ENCODE measurements around the gene PTPRM. TPM values are rescaled to one million over a fixed set of nuclear protein-coding genes. Genes with fewer than 3 reads are reported as not detected.

PTPRM gene
- polyA plus RNA-seq, 2 of the 4 experiments (the other 2 are of a cell fraction), result 44.5 to 199 TPM

DNA sequence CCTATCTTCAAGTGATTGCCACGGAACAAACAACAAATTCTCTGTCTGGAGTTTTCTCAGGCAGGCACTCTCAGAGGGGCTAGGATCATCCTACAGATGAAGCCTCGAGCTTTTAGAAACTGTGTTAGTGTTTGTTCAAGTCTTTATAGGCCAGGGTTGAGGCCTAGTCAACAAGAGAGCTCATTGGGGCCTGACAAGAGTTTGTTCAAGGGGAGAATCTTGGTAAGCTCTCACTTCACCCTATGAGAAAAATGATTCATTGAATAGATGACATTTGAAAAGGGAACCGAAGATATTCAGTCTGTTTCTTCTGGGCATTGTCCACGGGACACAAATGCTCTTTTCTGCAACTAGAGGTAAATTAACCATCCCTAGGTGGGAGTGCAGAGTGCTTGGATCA lies 476.9 kb downstream of the PTPRM start:
- FAIRE-seq (no peak), ATAC-seq (no peak), DNase-seq (ENCODE audit: low read depth in 1 of 2, low spot score in 1 of 2) (no peak)
- peaks cover 16% of the 10 kb centered on the region for H3K4me1 ChIP-seq
- ChIA-PET POLR2A (no interaction called here), CTCF (interaction anchor here (0.7 kb wide), 1 partner anchor 572 kb away, joined by 3 read pairs; no protein-coding TSS in a partner anchor)
- H3K4me2 ChIP-seq, result no peak overlapping the region
- H3K27ac ChIP-seq, result peak overlapping the region in 1 of 2 experiments; percentile 15; a peak in 1 of 6 replicates
- no peak for TF ChIP-seq RAD21 (conservative IDR thresholded peaks at IDR 0.05 in 1 of 2, IDR thresholded peaks at IDR 0.05 in 1 of 2)
- no peak for TF ChIP-seq NR3C1 (IDR thresholded peaks at IDR 0.05)
- TF ChIP-seq HEYL (CRISPR knock-in tag; IDR thresholded peaks at IDR 0.05), result no peak
- TF ChIP-seq, protein P1, sequence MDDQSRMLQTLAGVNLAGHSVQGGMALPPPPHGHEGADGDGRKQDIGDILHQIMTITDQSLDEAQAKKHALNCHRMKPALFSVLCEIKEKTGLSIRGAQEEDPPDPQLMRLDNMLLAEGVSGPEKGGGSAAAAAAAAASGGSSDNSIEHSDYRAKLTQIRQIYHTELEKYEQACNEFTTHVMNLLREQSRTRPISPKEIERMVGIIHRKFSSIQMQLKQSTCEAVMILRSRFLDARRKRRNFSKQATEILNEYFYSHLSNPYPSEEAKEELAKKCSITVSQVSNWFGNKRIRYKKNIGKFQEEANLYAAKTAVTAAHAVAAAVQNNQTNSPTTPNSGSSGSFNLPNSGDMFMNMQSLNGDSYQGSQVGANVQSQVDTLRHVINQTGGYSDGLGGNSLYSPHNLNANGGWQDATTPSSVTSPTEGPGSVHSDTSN (IDR thresholded peaks at IDR 0.05), result no peak
- TF ChIP-seq PHF8 (IDR thresholded peaks at IDR 0.05; ENCODE audit: borderline replicate concordance, low read depth), result no peak
- no peak for TF ChIP-seq MAX (IDR thresholded peaks at IDR 0.05)
- TF ChIP-seq ZSCAN20 (CRISPR knock-in tag; IDR thresholded peaks at IDR 0.05), result no peak
- no peak for TF ChIP-seq HDAC2 (IDR thresholded peaks at IDR 0.05)
- TF ChIP-seq NFE2L2 (conservative IDR thresholded peaks at IDR 0.05; ENCODE audit: low read length), result no peak
- TF ChIP-seq FOSB (CRISPR knock-in tag; IDR thresholded peaks at IDR 0.05), result no peak
- no peak for TF ChIP-seq RARB (CRISPR knock-in tag; IDR thresholded peaks at IDR 0.05)
- no peak for TF ChIP-seq MAZ (IDR thresholded peaks at IDR 0.05; ENCODE audit: borderline replicate concordance, low read depth, low read length)
- no peak for TF ChIP-seq SREBF2 (IDR thresholded peaks at IDR 0.05)
- TF ChIP-seq, protein P2, sequence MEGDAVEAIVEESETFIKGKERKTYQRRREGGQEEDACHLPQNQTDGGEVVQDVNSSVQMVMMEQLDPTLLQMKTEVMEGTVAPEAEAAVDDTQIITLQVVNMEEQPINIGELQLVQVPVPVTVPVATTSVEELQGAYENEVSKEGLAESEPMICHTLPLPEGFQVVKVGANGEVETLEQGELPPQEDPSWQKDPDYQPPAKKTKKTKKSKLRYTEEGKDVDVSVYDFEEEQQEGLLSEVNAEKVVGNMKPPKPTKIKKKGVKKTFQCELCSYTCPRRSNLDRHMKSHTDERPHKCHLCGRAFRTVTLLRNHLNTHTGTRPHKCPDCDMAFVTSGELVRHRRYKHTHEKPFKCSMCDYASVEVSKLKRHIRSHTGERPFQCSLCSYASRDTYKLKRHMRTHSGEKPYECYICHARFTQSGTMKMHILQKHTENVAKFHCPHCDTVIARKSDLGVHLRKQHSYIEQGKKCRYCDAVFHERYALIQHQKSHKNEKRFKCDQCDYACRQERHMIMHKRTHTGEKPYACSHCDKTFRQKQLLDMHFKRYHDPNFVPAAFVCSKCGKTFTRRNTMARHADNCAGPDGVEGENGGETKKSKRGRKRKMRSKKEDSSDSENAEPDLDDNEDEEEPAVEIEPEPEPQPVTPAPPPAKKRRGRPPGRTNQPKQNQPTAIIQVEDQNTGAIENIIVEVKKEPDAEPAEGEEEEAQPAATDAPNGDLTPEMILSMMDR (IDR thresholded peaks at IDR 0.05), result no peak
- TF ChIP-seq, protein P3, sequence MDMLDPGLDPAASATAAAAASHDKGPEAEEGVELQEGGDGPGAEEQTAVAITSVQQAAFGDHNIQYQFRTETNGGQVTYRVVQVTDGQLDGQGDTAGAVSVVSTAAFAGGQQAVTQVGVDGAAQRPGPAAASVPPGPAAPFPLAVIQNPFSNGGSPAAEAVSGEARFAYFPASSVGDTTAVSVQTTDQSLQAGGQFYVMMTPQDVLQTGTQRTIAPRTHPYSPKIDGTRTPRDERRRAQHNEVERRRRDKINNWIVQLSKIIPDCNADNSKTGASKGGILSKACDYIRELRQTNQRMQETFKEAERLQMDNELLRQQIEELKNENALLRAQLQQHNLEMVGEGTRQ (IDR thresholded peaks at IDR 0.05), result no peak
- no peak for TF ChIP-seq ZNF302 (CRISPR knock-in tag; IDR thresholded peaks at IDR 0.05)
- no peak for TF ChIP-seq POLR2AphosphoS2 (conservative IDR thresholded peaks at IDR 0.05; ENCODE audit: low read length)
- TF ChIP-seq ESRRA (IDR thresholded peaks at IDR 0.05; ENCODE audit: borderline replicate concordance, low read length), result no peak
- H3K9me3 ChIP-seq, result no peaks in the 10 kb centered on the region
- WGBS (ENCODE audit: missing lambda C conversion rate), result 59% methylated on average over 4 of the region's 4 CpGs
- no peak overlapping the region for H3K4me3 ChIP-seq

DNA sequence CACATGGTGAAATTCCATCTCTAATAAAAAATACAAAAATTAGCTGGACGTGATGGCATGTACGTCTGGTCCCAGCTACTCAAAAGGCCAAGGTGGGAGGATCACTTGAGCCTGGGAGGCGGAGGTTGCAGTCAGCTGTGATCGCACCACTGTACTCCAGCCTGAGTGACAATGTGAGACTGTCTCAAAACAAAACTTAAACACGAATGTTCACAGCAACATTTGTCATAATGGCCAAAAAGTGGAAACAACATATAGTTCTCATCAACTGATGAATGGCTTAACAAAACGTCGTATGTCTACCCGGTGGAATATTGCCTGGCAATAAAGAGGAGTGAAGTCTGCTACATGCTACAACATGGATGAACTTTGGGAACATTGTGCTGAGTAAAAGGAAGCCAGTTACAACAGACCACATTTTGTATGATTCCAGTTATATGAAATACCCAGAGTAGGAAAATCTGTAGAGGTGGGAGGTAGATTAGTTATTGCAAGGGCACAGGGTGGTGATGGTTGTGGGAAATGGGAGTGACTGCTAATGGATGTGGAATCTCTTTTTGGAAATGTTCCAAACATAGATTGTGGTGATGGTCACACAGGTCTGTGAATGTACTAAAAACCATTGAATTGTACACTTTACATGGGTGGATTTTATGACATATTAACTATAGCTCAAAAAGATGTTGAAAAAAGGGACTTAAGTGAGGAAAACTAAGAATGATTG lies 478.2 kb downstream of the PTPRM start:
- ChIA-PET POLR2A (no interaction called here), CTCF (no interaction called here)
- WGBS (ENCODE audit: missing lambda C conversion rate), result 97% methylated on average over 8 of the region's 8 CpGs
- no peaks in the 10 kb centered on the region for H3K9me3 ChIP-seq
- no peak overlapping the region for H3K27ac ChIP-seq
- H3K4me1 ChIP-seq, result peaks cover 30% of the 10 kb centered on the region
- FAIRE-seq, result no peak
- no peak overlapping the region for H3K4me3 ChIP-seq
- ATAC-seq, result no peak
- no peak for DNase-seq (ENCODE audit: low read depth in 1 of 2, low spot score in 1 of 2)
- no peak overlapping the region for H3K4me2 ChIP-seq
- TF ChIP-seq RARB (CRISPR knock-in tag; IDR thresholded peaks at IDR 0.05) (no peak), KDM5A (IDR thresholded peaks at IDR 0.05) (no peak), SMC3 (IDR thresholded peaks at IDR 0.05) (no peak), ZNF302 (CRISPR knock-in tag; IDR thresholded peaks at IDR 0.05) (no peak), POLR2A (IDR thresholded peaks at IDR 0.05; ENCODE audit: low read length) (no peak), ZSCAN20 (CRISPR knock-in tag; IDR thresholded peaks at IDR 0.05) (no peak), NR3C1 (IDR thresholded peaks at IDR 0.05) (no peak), CBX8 (IDR thresholded peaks at IDR 0.05) (no peak), REST (IDR thresholded peaks at IDR 0.05) (no peak)
- TF ChIP-seq, protein P4, sequence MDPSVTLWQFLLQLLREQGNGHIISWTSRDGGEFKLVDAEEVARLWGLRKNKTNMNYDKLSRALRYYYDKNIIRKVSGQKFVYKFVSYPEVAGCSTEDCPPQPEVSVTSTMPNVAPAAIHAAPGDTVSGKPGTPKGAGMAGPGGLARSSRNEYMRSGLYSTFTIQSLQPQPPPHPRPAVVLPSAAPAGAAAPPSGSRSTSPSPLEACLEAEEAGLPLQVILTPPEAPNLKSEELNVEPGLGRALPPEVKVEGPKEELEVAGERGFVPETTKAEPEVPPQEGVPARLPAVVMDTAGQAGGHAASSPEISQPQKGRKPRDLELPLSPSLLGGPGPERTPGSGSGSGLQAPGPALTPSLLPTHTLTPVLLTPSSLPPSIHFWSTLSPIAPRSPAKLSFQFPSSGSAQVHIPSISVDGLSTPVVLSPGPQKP (IDR thresholded peaks at IDR 0.05; ENCODE audit: low read depth, low read length), result no peak
- TF ChIP-seq, protein P3 (IDR thresholded peaks at IDR 0.05), result no peak
